ENCODE measurements around the gene LHFPL6.

LHFPL6 gene

GRCh38 chr13:39559847-39560246 is 43.1 kb downstream of the LHFPL6 start:
- no peaks in the 10 kb centered on the region for H3K27me3 ChIP-seq (ENCODE audit: control insufficient read depth in 3 of 3, insufficient read depth in 3 of 3, low read depth in 1 of 3, low read length in 3 of 3)
- H3K23ac ChIP-seq (ENCODE audit: low read depth, low read length, poor library complexity): no peak overlapping the region
- no peaks in the 10 kb centered on the region for H3K79me1 ChIP-seq (ENCODE audit: low read depth, low read length)
- no peak overlapping the region for H2BK120ac ChIP-seq (ENCODE audit: low read depth, low read length)
- H3K4ac ChIP-seq (ENCODE audit: low read length): no peak overlapping the region
- H3K9ac ChIP-seq (ENCODE audit: low read depth, low read length, poor library complexity): no peak overlapping the region
- H3K4me2 ChIP-seq (ENCODE audit: insufficient read depth, low read length, poor library complexity, severe bottlenecking): no peak overlapping the region
- no peak overlapping the region for H3K18ac ChIP-seq (ENCODE audit: low read length)
- no CpG with 5 or more reads among the region's 3 CpGs for WGBS, 2 donors (ENCODE audit: extremely low coverage in 2 of 2, insufficient read length in 2 of 2, insufficient replicate concordance in 1 of 2)
- H4K8ac ChIP-seq (ENCODE audit: low read depth, low read length): no peak overlapping the region
- no peak overlapping the region for H2BK5ac ChIP-seq (ENCODE audit: low read length)
- H3K36me3 ChIP-seq (replicated peaks in 1 of 2; ENCODE audit: control insufficient read depth in 2 of 2, insufficient read depth in 2 of 2, low read length in 2 of 2): peaks cover 0 to 40% of the 10 kb centered on the region in 2 donors
- no peak overlapping the region for H3K14ac ChIP-seq (ENCODE audit: low read length)
- no peak overlapping the region for H2BK12ac ChIP-seq (ENCODE audit: low read length)
- peaks cover 4 to 30% of the 10 kb centered on the region in 2 donors for H3K9me3 ChIP-seq (replicated peaks in 1 of 2; ENCODE audit: control insufficient read depth in 2 of 2, insufficient read depth in 1 of 2, low read depth in 1 of 2, low read length in 2 of 2)
- no peak overlapping the region for H2AFZ ChIP-seq (ENCODE audit: low read length)
- H3K4me1 ChIP-seq (ENCODE audit: control insufficient read depth in 2 of 2, insufficient read depth in 1 of 2, low read depth in 1 of 2, low read length in 2 of 2): peaks cover 5 to 9% of the 10 kb centered on the region in 2 donors
- H4K91ac ChIP-seq (ENCODE audit: low read depth, low read length, poor library complexity): no peak overlapping the region
- no peak overlapping the region for H2BK15ac ChIP-seq (ENCODE audit: low read length)
- DNase-seq (ENCODE audit: low spot score): no peak
- no peak overlapping the region for H3K27ac ChIP-seq (replicated peaks; ENCODE audit: low read length)
- no peak overlapping the region for H3K4me3 ChIP-seq (ENCODE audit: low read length in 2 of 2)
- H2AK5ac ChIP-seq (ENCODE audit: low read depth, low read length): no peak overlapping the region

GRCh38 chr13:39557285-39557955 is 45.6 kb downstream of the LHFPL6 start:
- H3K4me1 ChIP-seq (ENCODE audit: control insufficient read depth in 2 of 2, insufficient read depth in 1 of 2, low read depth in 1 of 2, low read length in 2 of 2): peaks cover 0 to 5% of the 10 kb centered on the region in 2 donors
- no peak overlapping the region for H2BK120ac ChIP-seq (ENCODE audit: low read depth, low read length)
- no peak overlapping the region for H4K91ac ChIP-seq (ENCODE audit: low read depth, low read length, poor library complexity)
- H2AFZ ChIP-seq (ENCODE audit: low read length): no peak overlapping the region
- no peak for DNase-seq (ENCODE audit: low spot score)
- no peak overlapping the region for H3K4me3 ChIP-seq (ENCODE audit: low read length in 2 of 2)
- no peak overlapping the region for H2BK5ac ChIP-seq (ENCODE audit: low read length)
- peaks cover 0 to 49% of the 10 kb centered on the region in 2 donors for H3K36me3 ChIP-seq (replicated peaks in 1 of 2; ENCODE audit: control insufficient read depth in 2 of 2, insufficient read depth in 2 of 2, low read length in 2 of 2)
- no peak overlapping the region for H4K8ac ChIP-seq (ENCODE audit: low read depth, low read length)
- H3K4me2 ChIP-seq (ENCODE audit: insufficient read depth, low read length, poor library complexity, severe bottlenecking): no peak overlapping the region
- no CpG with 5 or more reads among the region's 12 CpGs for WGBS, 2 donors (ENCODE audit: extremely low coverage in 2 of 2, insufficient read length in 2 of 2, insufficient replicate concordance in 1 of 2)
- H2BK12ac ChIP-seq (ENCODE audit: low read length): no peak overlapping the region
- H3K79me1 ChIP-seq (ENCODE audit: low read depth, low read length): no peaks in the 10 kb centered on the region
- H3K9me3 ChIP-seq (replicated peaks in 1 of 2; ENCODE audit: control insufficient read depth in 2 of 2, insufficient read depth in 1 of 2, low read depth in 1 of 2, low read length in 2 of 2): peaks cover 4 to 30% of the 10 kb centered on the region in 2 donors
- no peak overlapping the region for H3K14ac ChIP-seq (ENCODE audit: low read length)
- no peak overlapping the region for H2AK5ac ChIP-seq (ENCODE audit: low read depth, low read length)
- no peaks in the 10 kb centered on the region for H3K27me3 ChIP-seq (ENCODE audit: control insufficient read depth in 3 of 3, insufficient read depth in 3 of 3, low read depth in 1 of 3, low read length in 3 of 3)
- no peak overlapping the region for H2BK15ac ChIP-seq (ENCODE audit: low read length)
- H3K27ac ChIP-seq (replicated peaks; ENCODE audit: low read length): no peak overlapping the region
- H3K4ac ChIP-seq (ENCODE audit: low read length): no peak overlapping the region
- H3K18ac ChIP-seq (ENCODE audit: low read length): no peak overlapping the region
- H3K9ac ChIP-seq (ENCODE audit: low read depth, low read length, poor library complexity): no peak overlapping the region
- H3K23ac ChIP-seq (ENCODE audit: low read depth, low read length, poor library complexity): no peak overlapping the region

GRCh38 chr13:39556866-39557265 is 46.1 kb downstream of the LHFPL6 start:
- no peak overlapping the region for H4K8ac ChIP-seq (ENCODE audit: low read depth, low read length)
- WGBS, 2 donors (ENCODE audit: extremely low coverage in 2 of 2, insufficient read length in 2 of 2, insufficient replicate concordance in 1 of 2): no CpG with 5 or more reads among the region's 1 CpG
- H3K4me2 ChIP-seq (ENCODE audit: insufficient read depth, low read length, poor library complexity, severe bottlenecking): no peak overlapping the region
- no peak overlapping the region for H2AFZ ChIP-seq (ENCODE audit: low read length)
- H3K9ac ChIP-seq (ENCODE audit: low read depth, low read length, poor library complexity): no peak overlapping the region
- no peak for DNase-seq (ENCODE audit: low spot score)
- H3K4me3 ChIP-seq (ENCODE audit: low read length in 2 of 2): no peak overlapping the region
- H3K18ac ChIP-seq (ENCODE audit: low read length): no peak overlapping the region
- H3K23ac ChIP-seq (ENCODE audit: low read depth, low read length, poor library complexity): no peak overlapping the region
- H3K36me3 ChIP-seq (replicated peaks in 1 of 2; ENCODE audit: control insufficient read depth in 2 of 2, insufficient read depth in 2 of 2, low read length in 2 of 2): peaks cover 0 to 55% of the 10 kb centered on the region in 2 donors
- no peaks in the 10 kb centered on the region for H3K79me1 ChIP-seq (ENCODE audit: low read depth, low read length)
- H3K27me3 ChIP-seq (ENCODE audit: control insufficient read depth in 3 of 3, insufficient read depth in 3 of 3, low read depth in 1 of 3, low read length in 3 of 3): no peaks in the 10 kb centered on the region
- H2AK5ac ChIP-seq (ENCODE audit: low read depth, low read length): no peak overlapping the region
- no peak overlapping the region for H3K14ac ChIP-seq (ENCODE audit: low read length)
- peaks cover 0 to 5% of the 10 kb centered on the region in 2 donors for H3K4me1 ChIP-seq (ENCODE audit: control insufficient read depth in 2 of 2, insufficient read depth in 1 of 2, low read depth in 1 of 2, low read length in 2 of 2)
- no peak overlapping the region for H3K27ac ChIP-seq (replicated peaks; ENCODE audit: low read length)
- H2BK15ac ChIP-seq (ENCODE audit: low read length): no peak overlapping the region
- no peak overlapping the region for H4K91ac ChIP-seq (ENCODE audit: low read depth, low read length, poor library complexity)
- no peak overlapping the region for H3K4ac ChIP-seq (ENCODE audit: low read length)
- no peak overlapping the region for H2BK5ac ChIP-seq (ENCODE audit: low read length)
- H3K9me3 ChIP-seq (replicated peaks in 1 of 2; ENCODE audit: control insufficient read depth in 2 of 2, insufficient read depth in 1 of 2, low read depth in 1 of 2, low read length in 2 of 2): peaks cover 4 to 30% of the 10 kb centered on the region in 2 donors
- H2BK12ac ChIP-seq (ENCODE audit: low read length): no peak overlapping the region
- H2BK120ac ChIP-seq (ENCODE audit: low read depth, low read length): no peak overlapping the region

GRCh38 chr13:39554371-39554770 is 48.6 kb downstream of the LHFPL6 start:
- Histone ChIP-seq H2AFZ (ENCODE audit: low read length) (no peak overlapping the region), H2BK5ac (ENCODE audit: low read length) (no peak overlapping the region), H3K14ac (ENCODE audit: low read length) (no peak overlapping the region), H3K9me3 (replicated peaks in 1 of 2; ENCODE audit: control insufficient read depth in 2 of 2, insufficient read depth in 1 of 2, low read depth in 1 of 2, low read length in 2 of 2) (peaks cover 5 to 34% of the 10 kb centered on the region in 2 donors), H3K18ac (ENCODE audit: low read length) (no peak overlapping the region), H3K4me2 (ENCODE audit: insufficient read depth, low read length, poor library complexity, severe bottlenecking) (no peak overlapping the region), H3K4me3 (ENCODE audit: low read length in 2 of 2) (no peak overlapping the region), H2BK120ac (ENCODE audit: low read depth, low read length) (no peak overlapping the region), H3K9ac (ENCODE audit: low read depth, low read length, poor library complexity) (no peak overlapping the region), H3K79me1 (ENCODE audit: low read depth, low read length) (peaks cover 1% of the 10 kb centered on the region), H4K91ac (ENCODE audit: low read depth, low read length, poor library complexity) (no peak overlapping the region), H3K4ac (ENCODE audit: low read length) (no peak overlapping the region), H3K27ac (replicated peaks; ENCODE audit: low read length) (no peak overlapping the region), H2AK5ac (ENCODE audit: low read depth, low read length) (no peak overlapping the region), H2BK12ac (ENCODE audit: low read length) (no peak overlapping the region), H3K23ac (ENCODE audit: low read depth, low read length, poor library complexity) (no peak overlapping the region), H3K4me1 (ENCODE audit: control insufficient read depth in 2 of 2, insufficient read depth in 1 of 2, low read depth in 1 of 2, low read length in 2 of 2) (peaks cover 0 to 3% of the 10 kb centered on the region in 2 donors), H4K8ac (ENCODE audit: low read depth, low read length) (no peak overlapping the region), H3K36me3 (replicated peaks in 1 of 2; ENCODE audit: control insufficient read depth in 2 of 2, insufficient read depth in 2 of 2, low read length in 2 of 2) (peaks cover 2 to 62% of the 10 kb centered on the region in 2 donors), H3K27me3 (ENCODE audit: control insufficient read depth in 3 of 3, insufficient read depth in 3 of 3, low read depth in 1 of 3, low read length in 3 of 3) (no peaks in the 10 kb centered on the region), H2BK15ac (ENCODE audit: low read length) (no peak overlapping the region)
- DNase-seq (ENCODE audit: low spot score): no peak
- no CpG with 5 or more reads among the region's 3 CpGs for WGBS, 2 donors (ENCODE audit: extremely low coverage in 2 of 2, insufficient read length in 2 of 2, insufficient replicate concordance in 1 of 2)

Measured in neuronal stem cell (in vitro differentiated cells).